K562 (cell line): ENCODE measurements around the gene RBM28. TPM values are rescaled to one million over a fixed set of nuclear protein-coding genes. Genes with fewer than 3 reads are reported as not detected.

Source experiments
- ATF3 ChIP-seq, 2 experiments: fragments of 450-650 bp in 1 of 2; sonication (generic) in 1 of 2; formaldehyde crosslinking in 1 of 2; IDR thresholded peaks in 1 of 2; conservative IDR thresholded peaks in 1 of 2; 2 replicates each; pipeline versions ENCODE4 v1.6.1 to v1.8.1; 2016 to 2023; ENCODE audit warnings: mild to moderate bottlenecking in 2 of 2, moderate library complexity in 2 of 2, inconsistent platforms in 1 of 2, missing genetic modification reagents in 1 of 2
- BCLAF1 ChIP-seq, 2 experiments: fragments of 450-650 bp in 1 of 2; IDR thresholded peaks; 2 replicates each; pipeline ENCODE4 v1.6.1; 2011 to 2017; ENCODE audit warnings: low read depth in 2 of 2, antibody characterized with exemption in 1 of 2, borderline replicate concordance in 1 of 2, low read length in 1 of 2, mild to moderate bottlenecking in 1 of 2, mixed read lengths in 1 of 2; ENCODE audit not compliant: control insufficient read depth in 1 of 2
- CBX2 ChIP-seq: fragments of 200-600 bp; sonication (generic); IDR thresholded peaks from one replicate; pipeline ENCODE4 v1.6.1; 2012; ENCODE audit warnings: mild to moderate bottlenecking, low read length, inconsistent platforms; ENCODE audit not compliant: insufficient read depth, poor library complexity, severe bottlenecking
- E2F6 ChIP-seq, 2 experiments: IDR thresholded peaks; 2 replicates each; pipeline ENCODE4 v1.6.1; 2011; ENCODE audit warnings: borderline replicate concordance in 1 of 2, control low read depth in 1 of 2, low read depth in 1 of 2, low read length in 1 of 2, mild to moderate bottlenecking in 1 of 2, mixed read lengths in 1 of 2, moderate library complexity in 1 of 2; ENCODE audit not compliant: insufficient read depth in 1 of 2, insufficient read length in 1 of 2, poor library complexity in 1 of 2, severe bottlenecking in 1 of 2; ENCODE audit errors: extremely low read depth in 1 of 2
- GABPB1 ChIP-seq: sonication (generic); formaldehyde crosslinking; IDR thresholded peaks from 2 replicates; pipeline ENCODE4 v1.8.0; 2022; ENCODE audit warnings: mild to moderate bottlenecking, missing genetic modification reagents
- MYBL2 ChIP-seq, 2 experiments: fragments of 450-650 bp in 1 of 2; sonication (generic) in 1 of 2; formaldehyde crosslinking in 1 of 2; IDR thresholded peaks; 2 replicates each; pipeline versions ENCODE4 v1.6.1 to v1.8.1; 2017 to 2022; ENCODE audit warnings: borderline replicate concordance in 1 of 2, inconsistent platforms in 1 of 2, low read depth in 1 of 2, mild to moderate bottlenecking in 1 of 2, missing genetic modification reagents in 1 of 2, moderate library complexity in 1 of 2
- RFX1 ChIP-seq: fragments of 450-650 bp; IDR thresholded peaks from 2 replicates; pipeline ENCODE4 v1.6.1; 2016; ENCODE audit warnings: mild to moderate bottlenecking, moderate library complexity
- RFX5 ChIP-seq: IDR thresholded peaks from 2 replicates; pipeline ENCODE4 v1.6.1; 2011; ENCODE audit warnings: low read depth, mild to moderate bottlenecking, improper control_type of control experiment, low read length
- TRIM24 ChIP-seq, 2 experiments: fragments of 450-650 bp; IDR thresholded peaks; 2 replicates each; pipeline ENCODE4 v1.6.1; 2016
- XRCC5 ChIP-seq: fragments of 200-400 bp; formaldehyde crosslinking; IDR thresholded peaks from 2 replicates; pipeline ENCODE4 v1.6.1; 2017; ENCODE audit warnings: low read depth, mild to moderate bottlenecking, low read length
- ZBTB8A ChIP-seq: fragments of 450-650 bp; IDR thresholded peaks from 2 replicates; pipeline ENCODE4 v1.6.1; 2018; ENCODE audit warnings: mild to moderate bottlenecking, moderate library complexity; ENCODE audit not compliant: partially characterized antibody
- ZNF609 ChIP-seq: sonication (generic); formaldehyde crosslinking; IDR thresholded peaks from 2 replicates; pipeline ENCODE4 v1.8.1; 2023; ENCODE audit warnings: missing genetic modification reagents, mild to moderate bottlenecking, borderline replicate concordance
- ZNF668 ChIP-seq: fragments of 250-450 bp; sonication (Bioruptor Pico); IDR thresholded peaks from 2 replicates; pipeline ENCODE4 v1.8.0; 2022; ENCODE audit warnings: mild to moderate bottlenecking, inconsistent platforms
- polyA plus RNA-seq, 8 experiments: library from polyadenylated mRNA; depleted of rRNA in 4 of 8; stranded (reverse) in 5 of 8; unstranded in 3 of 8; fragments of >200 nt; fragmentation: Nextera tagmentation in 2 of 8; fragmentation: Illumina TruSeq in 1 of 8; extraction: Ambion mirVana in 2 of 8; extraction: Trizol in 1 of 8; gene quantifications; 2 replicates each; pipeline versions ENCODE4 v1.2.1 to v1.2.3, GENCODE V29; 2011 to 2014; ENCODE audit warnings: inconsistent platforms in 1 of 8, missing spikeins in 1 of 8
- total RNA-seq, 7 experiments: library from RNA; depleted of rRNA in 6 of 7; stranded (reverse); fragments of >200 nt in 6 of 7; fragmentation: Illumina TruSeq in 2 of 7; extraction: Trizol in 2 of 7; gene quantifications; 2 replicates each; pipeline versions ENCODE4 v1.2.1 to v1.2.3, GENCODE V29; 2011 to 2021; ENCODE audit warnings: low replicate concordance in 1 of 7

Gene RBM28
- total and polyA plus RNA-seq, 9 of the 15 experiments (the other 6 are each of a cell fraction or from before 2014, with no cell fraction given), result 65.8 to 213 (median 138) TPM

- TF ChIP-seq ZNF609 (CRISPR knock-in tag) (peak; percentile 50; the same call in 1 of the 2 replicates), XRCC5 (peak; percentile 51; the same call in 1 of the 2 replicates), CBX2 (no peak), ZBTB8A (no peak), TRIM24 (IDR thresholded peaks at IDR 0.05) (no peak), ZNF668 (CRISPR knock-in tag) (no peak), ATF3 (IDR thresholded peaks at IDR 0.05) (no peak), ATF3 (CRISPR knock-in tag; conservative IDR thresholded peaks at IDR 0.05) (0 out of 2 replicates have a peak, but pooled peaks have one; percentile 60), BCLAF1 (IDR thresholded peaks at IDR 0.05; ENCODE audit: borderline replicate concordance in 1 of 2, control insufficient read depth in 1 of 2, low read depth in 2 of 2, low read length in 1 of 2) (no peak), GABPB1 (CRISPR knock-in tag) (peak; percentile 37; the same call in 1 of the 2 replicates), RFX5 (0 out of 2 replicates have a peak, but pooled peaks have one; percentile 24), MYBL2 (IDR thresholded peaks at IDR 0.05; ENCODE audit: low read depth) (no peak), MYBL2 (CRISPR knock-in tag; IDR thresholded peaks at IDR 0.05; ENCODE audit: borderline replicate concordance) (0 out of 2 replicates have a peak, but pooled peaks have one; percentile 38), E2F6 (IDR thresholded peaks at IDR 0.05; ENCODE audit: borderline replicate concordance in 1 of 2, extremely low read depth in 1 of 2, insufficient read depth in 1 of 2, insufficient read length in 1 of 2, low read depth in 1 of 2, low read length in 1 of 2, poor library complexity in 1 of 2, severe bottlenecking in 1 of 2) (no peak), RFX1 (peak; percentile 94)
Observed at GRCh38 chr7:128387216-128388144, 43.8 kb upstream of the RBM28 start (continued).
